Fibroblast of pulmonary artery (primary cell): Measurements from ENCODE around the gene PADI3.

ENCODE experiments used
- DNase-seq: peaks from one replicate; pipeline ENCODE4 v3.0.0-alpha.2; 2010; ENCODE audit warnings: low read depth
- H3K4me3 ChIP-seq: replicated peaks from 2 replicates; pipeline ENCODE4 v1.5.1; 2011; ENCODE audit warnings: low read depth, mild to moderate bottlenecking, control low read depth, low read length, moderate library complexity
- TF ChIP-seq, protein P1 (sequence below): IDR thresholded peaks from 2 replicates; pipeline ENCODE4 v1.5.1; 2011; ENCODE audit warnings: mild to moderate bottlenecking, control low read depth, low read length, inconsistent platforms; ENCODE audit errors: missing control alignments

The PADI3 gene

GRCh38 chr1:17306921-17307320, 58.0 kb downstream of the PADI3 start:
- H3K4me3 ChIP-seq: no peak overlapping the region
- DNase-seq: no peak
- TF ChIP-seq, protein P1, sequence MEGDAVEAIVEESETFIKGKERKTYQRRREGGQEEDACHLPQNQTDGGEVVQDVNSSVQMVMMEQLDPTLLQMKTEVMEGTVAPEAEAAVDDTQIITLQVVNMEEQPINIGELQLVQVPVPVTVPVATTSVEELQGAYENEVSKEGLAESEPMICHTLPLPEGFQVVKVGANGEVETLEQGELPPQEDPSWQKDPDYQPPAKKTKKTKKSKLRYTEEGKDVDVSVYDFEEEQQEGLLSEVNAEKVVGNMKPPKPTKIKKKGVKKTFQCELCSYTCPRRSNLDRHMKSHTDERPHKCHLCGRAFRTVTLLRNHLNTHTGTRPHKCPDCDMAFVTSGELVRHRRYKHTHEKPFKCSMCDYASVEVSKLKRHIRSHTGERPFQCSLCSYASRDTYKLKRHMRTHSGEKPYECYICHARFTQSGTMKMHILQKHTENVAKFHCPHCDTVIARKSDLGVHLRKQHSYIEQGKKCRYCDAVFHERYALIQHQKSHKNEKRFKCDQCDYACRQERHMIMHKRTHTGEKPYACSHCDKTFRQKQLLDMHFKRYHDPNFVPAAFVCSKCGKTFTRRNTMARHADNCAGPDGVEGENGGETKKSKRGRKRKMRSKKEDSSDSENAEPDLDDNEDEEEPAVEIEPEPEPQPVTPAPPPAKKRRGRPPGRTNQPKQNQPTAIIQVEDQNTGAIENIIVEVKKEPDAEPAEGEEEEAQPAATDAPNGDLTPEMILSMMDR: no peak

GRCh38 chr1:17307329-17307728, 58.4 kb downstream of the PADI3 start:
- TF ChIP-seq, protein P1: no peak
- no peak for DNase-seq
- H3K4me3 ChIP-seq: no peak overlapping the region

DNA sequence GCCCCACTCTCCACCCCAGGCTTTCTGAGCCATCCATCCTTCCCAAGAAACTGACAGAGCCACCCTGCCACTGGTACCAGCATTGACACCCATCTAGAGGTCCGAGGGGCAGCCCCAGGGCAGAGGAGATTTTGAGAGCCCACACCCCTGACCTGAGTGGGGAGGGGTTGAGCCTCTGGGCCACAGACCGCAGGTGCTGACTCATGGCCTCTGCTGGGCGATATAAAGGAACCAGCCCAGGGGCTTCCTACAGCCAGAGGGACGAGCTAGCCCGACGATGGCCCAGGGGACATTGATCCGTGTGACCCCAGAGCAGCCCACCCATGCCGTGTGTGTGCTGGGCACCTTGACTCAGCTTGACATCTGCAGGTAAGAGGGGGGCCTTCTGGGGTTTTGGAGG, 59.0 kb downstream of the PADI3 start, which contains the start of gene PADI4:
TSS of gene PADI4 (plus strand) at position 252 of the 400 bp plus-strand sequence. CDS start at position 278, 26 bp downstream.
- no peak for DNase-seq
- TF ChIP-seq, protein P1: no peak
- H3K4me3 ChIP-seq: no peak within 1 kb of the TSS

GRCh38 chr1:17308593-17308992, 59.7 kb downstream of the PADI3 start:
- no peak for DNase-seq

DNA sequence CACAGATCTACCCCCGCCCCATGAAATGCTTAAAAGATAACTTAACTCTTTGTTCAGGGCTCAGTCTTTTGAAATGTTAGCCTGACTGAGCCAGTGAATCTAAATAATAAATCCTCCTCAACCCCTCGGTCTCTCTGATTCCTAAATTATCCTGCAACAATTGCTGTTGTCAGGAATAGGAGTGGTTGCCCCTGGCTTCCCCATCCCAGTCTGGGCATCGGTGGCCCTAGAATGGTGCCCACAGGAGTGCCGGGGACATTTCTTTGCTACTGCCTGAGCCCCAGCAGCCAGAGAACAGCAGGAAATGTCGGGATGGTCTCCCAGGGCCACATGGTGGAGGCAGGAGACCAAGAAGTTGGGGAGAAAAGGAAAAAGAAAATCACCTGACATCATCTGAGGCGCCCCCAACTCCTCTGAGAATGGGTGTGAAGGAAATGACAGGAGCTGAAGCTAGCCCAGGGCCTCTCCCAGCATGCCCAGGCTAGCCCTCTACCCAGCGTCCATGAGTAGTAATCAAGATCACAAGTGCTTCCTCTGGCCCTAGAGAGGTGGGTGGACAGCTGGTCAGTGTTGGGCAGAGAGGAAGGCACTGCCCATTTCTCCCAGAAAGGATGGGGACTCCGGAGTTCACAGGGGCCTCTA, 60.6 kb downstream of the PADI3 start:
- no peak for DNase-seq
- H3K4me3 ChIP-seq: no peak overlapping the region
- TF ChIP-seq, protein P1: no peak

More at GRCh38 chr1:17308593-17308992, 59.7 kb downstream of the PADI3 start:
- TF ChIP-seq, protein P1: no peak
- no peak overlapping the region for H3K4me3 ChIP-seq

DNA sequence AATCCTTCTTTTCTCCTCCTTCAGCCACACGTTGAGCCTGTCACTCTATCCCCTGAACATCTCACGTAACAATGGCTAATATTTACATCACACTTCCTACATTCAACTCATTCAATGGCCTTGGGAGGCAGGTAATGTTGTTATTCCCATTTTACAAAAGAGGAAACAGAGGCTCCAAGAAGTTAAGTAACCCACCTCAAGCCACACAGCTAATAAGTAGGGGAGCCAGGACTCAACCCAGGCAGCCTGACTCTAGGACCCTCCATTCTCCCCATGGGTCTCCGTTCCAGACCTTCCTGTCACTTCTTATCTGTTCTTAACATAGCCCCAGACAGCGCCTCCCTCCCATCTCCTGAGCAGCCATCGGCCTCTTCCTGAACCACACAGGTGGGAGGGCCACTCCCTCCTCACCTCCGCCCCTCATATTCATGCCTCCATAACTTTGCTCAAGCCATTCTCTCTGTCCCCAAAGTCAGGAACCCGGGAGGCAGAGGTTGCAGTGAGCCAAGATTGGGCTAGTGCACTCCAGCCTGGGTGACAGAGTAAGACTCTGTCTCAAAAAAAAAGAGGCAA, 61.3 kb downstream of the PADI3 start:
- no peak overlapping the region for H3K4me3 ChIP-seq
- DNase-seq: no peak
- TF ChIP-seq, protein P1: no peak
